HCT116 (cell line): ENCODE results near the gene DUSP3. TPM values are rescaled to one million over a fixed set of nuclear protein-coding genes. Genes with fewer than 3 reads are reported as not detected.

Source experiments
- ATAC-seq: fragments of 200-7000 bp; cut with Tn5 transposase; 2 replicates; pipeline ENCODE4 v1.9.1; 2020; ENCODE audit warnings: mild to moderate bottlenecking, moderate library complexity
- BruUV-seq: library from RNA; stranded (reverse); fragments of 400-500 nt; replicated peaks from 2 replicates; lab custom pipeline; 2021; lab: Mats Ljungman, UMichigan
- CTCF ChIA-PET: fragments of 300-600 bp; sonication (Branson Sonifier 250); formaldehyde crosslinking; loops from one replicate; lab custom pipeline; 2021; ENCODE audit warnings: antibody characterized with exemption; lab: Charles Lee
- POLR2A ChIA-PET: fragments of 300-600, 350-600 bp; sonication (Branson Sonifier 250); formaldehyde crosslinking; loops from one replicate; lab custom pipeline; 2021; ENCODE audit warnings: antibody characterized with exemption; lab: Charles Lee
- RAD21 ChIA-PET, 2 experiments: fragments of 300-600 bp; sonication (Branson Sonifier 250); formaldehyde crosslinking; loops; one replicate each; lab custom pipeline; 2023; ENCODE audit warnings: low total read pairs in 2 of 2; ENCODE audit not compliant: uncharacterized antibody in 2 of 2, unreplicated experiment in 2 of 2, low non-redundant PET in 1 of 2; lab: Charles Lee
- DNase-seq: peaks from one replicate; pipeline ENCODE4 v3.0.0-alpha.2; 2010; ENCODE audit warnings: low read depth, low spot score
- H2AFZ ChIP-seq: fragments of 200-600 bp; shearing (Covaris generic), sonication (generic); 2 replicates; pipeline ENCODE4 v1.6.1; 2017; ENCODE audit warnings: low read depth, mixed run types, mixed read lengths, antibody characterized with exemption, low read length; ENCODE audit not compliant: poor library complexity, severe bottlenecking
- H3K27ac ChIP-seq: 2 replicates; pipeline ENCODE4 v1.5.1; 2012; ENCODE audit warnings: low read depth, low read length
- H3K27me3 ChIP-seq: fragments of 200-600 bp; sonication (generic); 2 replicates; pipeline ENCODE4 v1.6.1; 2016; ENCODE audit warnings: mixed run types, low read length, mixed read lengths; ENCODE audit not compliant: insufficient read depth
- H3K36me3 ChIP-seq, 2 experiments: fragments of 200-500 bp in 1 of 2; fragments of 200-600 bp in 1 of 2; sonication (Bioruptor generic) in 1 of 2; sonication (generic) in 1 of 2; 2 replicates each; pipeline versions ENCODE4 v1.5.1 to v1.6.1; 2014 to 2016; ENCODE audit warnings: low read length in 2 of 2, inconsistent platforms in 1 of 2, mixed read lengths in 1 of 2, mixed run types in 1 of 2; ENCODE audit not compliant: insufficient read depth in 2 of 2, control insufficient read depth in 1 of 2
- H3K4me1 ChIP-seq, 2 experiments: fragments of 200-600 bp in 1 of 2; sonication (generic) in 1 of 2; 2 replicates each; pipeline versions ENCODE4 v1.5.1 to v1.6.1; 2012 to 2017; ENCODE audit warnings: low read length in 2 of 2, inconsistent platforms in 1 of 2, mild to moderate bottlenecking in 1 of 2, mixed read lengths in 1 of 2, mixed run types in 1 of 2, moderate library complexity in 1 of 2; ENCODE audit not compliant: insufficient read depth in 2 of 2, control insufficient read depth in 1 of 2
- H3K4me2 ChIP-seq: fragments of 200-600 bp; sonication (generic); 2 replicates; pipeline ENCODE4 v1.6.1; 2017; ENCODE audit warnings: mixed run types, low read length, mixed read lengths
- H3K4me3 ChIP-seq, 2 experiments: fragments of 200-600 bp in 1 of 2; sonication (generic) in 1 of 2; replicated peaks in 1 of 2; 2 replicates each; pipeline ENCODE4 v1.5.1; 2011 to 2016; ENCODE audit warnings: low read length in 2 of 2, control low read depth in 1 of 2, low read depth in 1 of 2, mild to moderate bottlenecking in 1 of 2, mixed read lengths in 1 of 2, mixed run types in 1 of 2
- H3K79me2 ChIP-seq: fragments of 200-600 bp; sonication (generic); 2 replicates; pipeline ENCODE4 v1.6.1; 2017; ENCODE audit warnings: mild to moderate bottlenecking, mixed run types, low read length, moderate library complexity, mixed read lengths; ENCODE audit not compliant: insufficient read depth
- H3K9ac ChIP-seq: fragments of 200-600 bp; sonication (generic); 2 replicates; pipeline ENCODE4 v1.6.1; 2016; ENCODE audit warnings: low read length, mixed read lengths
- H3K9me2 ChIP-seq: fragments of 200-600 bp; sonication (generic), shearing (Covaris generic); 2 replicates; pipeline ENCODE4 v1.6.1; 2017; ENCODE audit warnings: mixed run types, mild to moderate bottlenecking, moderate library complexity; ENCODE audit not compliant: insufficient read depth
- H3K9me3 ChIP-seq, 2 experiments: fragments of 200-500 bp in 1 of 2; fragments of 200-600 bp in 1 of 2; sonication (Bioruptor generic) in 1 of 2; sonication (generic) in 1 of 2; 2 replicates each; pipeline ENCODE4 v1.6.1; 2014 to 2017; ENCODE audit warnings: low read length in 2 of 2, mixed read lengths in 2 of 2, inconsistent platforms in 1 of 2, low read depth in 1 of 2, mild to moderate bottlenecking in 1 of 2, mixed run types in 1 of 2, moderate library complexity in 1 of 2; ENCODE audit not compliant: control insufficient read depth in 1 of 2, insufficient read depth in 1 of 2
- H4K20me1 ChIP-seq: fragments of 200-600 bp; sonication (generic), shearing (Covaris generic); 2 replicates; pipeline ENCODE4 v1.6.1; 2017; ENCODE audit warnings: mixed run types, mild to moderate bottlenecking, moderate library complexity; ENCODE audit not compliant: insufficient read depth
- CEBPB ChIP-seq: IDR thresholded peaks from 2 replicates; pipeline ENCODE4 v1.6.1; 2012; ENCODE audit warnings: low read depth
- CTCF ChIP-seq, 3 experiments: fragments of 200-600 bp in 1 of 3; sonication (generic) in 1 of 3; IDR thresholded peaks in 2 of 3; conservative IDR thresholded peaks in 1 of 3; 2 replicates each; pipeline ENCODE4 v1.5.1; 2012 to 2017; ENCODE audit warnings: low read depth in 2 of 3, low read length in 2 of 3, antibody characterized with exemption in 1 of 3, borderline replicate concordance in 1 of 3, control low read depth in 1 of 3, mild to moderate bottlenecking in 1 of 3, mixed read lengths in 1 of 3, mixed run types in 1 of 3, moderate library complexity in 1 of 3; ENCODE audit not compliant: insufficient read depth in 1 of 3
- ELF1 ChIP-seq: IDR thresholded peaks from 2 replicates; pipeline ENCODE4 v1.6.1; 2012; ENCODE audit warnings: low read depth, borderline replicate concordance
- EZH2 ChIP-seq: fragments of 200-600 bp; sonication (generic); IDR thresholded peaks from 2 replicates; pipeline ENCODE4 v1.6.1; 2017; ENCODE audit warnings: antibody characterized with exemption, mixed run types
- FOSL1 ChIP-seq: IDR thresholded peaks from 2 replicates; pipeline ENCODE4 v1.6.1; 2012; ENCODE audit warnings: low read depth
- JUND ChIP-seq: IDR thresholded peaks from 2 replicates; pipeline ENCODE4 v1.6.1; 2012
- MAX ChIP-seq: IDR thresholded peaks from 2 replicates; pipeline ENCODE4 v1.6.1; 2012
- POLR2AphosphoS5 ChIP-seq: IDR thresholded peaks from 2 replicates; pipeline ENCODE4 v1.6.1; 2011; ENCODE audit warnings: mild to moderate bottlenecking, low read depth, low read length, moderate library complexity
- RAD21 ChIP-seq: IDR thresholded peaks from 2 replicates; pipeline ENCODE4 v1.6.1; 2012; ENCODE audit warnings: low read depth, mild to moderate bottlenecking
- SP1 ChIP-seq: IDR thresholded peaks from 2 replicates; pipeline ENCODE4 v1.6.1; 2012; ENCODE audit warnings: low read depth
- SRF ChIP-seq: IDR thresholded peaks from 2 replicates; pipeline ENCODE4 v1.6.1; 2012; ENCODE audit warnings: low read depth
- YY1 ChIP-seq: IDR thresholded peaks from 2 replicates; pipeline ENCODE4 v1.6.1; 2011; ENCODE audit warnings: low read length, low read depth, moderate library complexity, mild to moderate bottlenecking; ENCODE audit not compliant: insufficient replicate concordance; ENCODE audit errors: extremely low read depth
- ZFX ChIP-seq: fragments of 450-650 bp; IDR thresholded peaks from 2 replicates; pipeline ENCODE4 v1.6.1; 2017
- ZNF274 ChIP-seq: fragments of 200-500 bp; sonication (Bioruptor generic); IDR thresholded peaks from 2 replicates; pipeline ENCODE4 v1.6.1; 2014; ENCODE audit warnings: mild to moderate bottlenecking, low read depth, low read length, inconsistent platforms
- intact Hi-C: fragments of 100-400 bp; cut with micrococcal nuclease; formaldehyde crosslinking; loops from 2 replicates; pipeline ENCODE4 v1.10.0; 2022
- total RNA-seq: library from RNA; stranded (reverse); gene quantifications from one replicate; pipeline ENCODE4 v1.2.1, GENCODE V29; 2021; ENCODE audit not compliant: unreplicated experiment

Gene DUSP3
- total RNA-seq, 1 experiment from 2014 or later, result 29.6 TPM

GRCh38 chr17:43809121-43809520, 30.3 kb upstream of the DUSP3 start:
- H3K4me3 ChIP-seq, result no peak overlapping the region
- no TSS peak for BruUV-seq
- no peaks in the 10 kb centered on the region for H3K79me2 ChIP-seq
- H3K36me3 ChIP-seq, result peaks cover 2 to 25% of the 10 kb centered on the region in 2 experiments; a peak in 3 of 4 replicates
- H3K9ac ChIP-seq, result no peak overlapping the region
- no peak overlapping the region for H3K27ac ChIP-seq
- TF ChIP-seq POLR2AphosphoS5 (no peak), RAD21 (no peak), CEBPB (no peak), ELF1 (no peak), SP1 (no peak), SRF (no peak), FOSL1 (no peak), MAX (no peak)
- TF ChIP-seq, all 23 proteins: peak for 0
- Histone ChIP-seq H2AFZ (no peak overlapping the region), H3K4me1 (no peaks in the 10 kb centered on the region), H3K27me3 (no peaks in the 10 kb centered on the region), H3K9me3 (no peaks in the 10 kb centered on the region), H3K4me2 (no peak overlapping the region), H3K9me2 (no peaks in the 10 kb centered on the region), H4K20me1 (no peaks in the 10 kb centered on the region)
- ChIA-PET POLR2A (no interaction called here), RAD21 (no interaction called here), CTCF (no interaction called here)
- ATAC-seq, result no peak
- DNase-seq, result no peak
- intact Hi-C loops, result no loop called here

- Histone ChIP-seq H3K27me3 (no peaks in the 10 kb centered on the region), H3K4me3 (no peak overlapping the region), H4K20me1 (no peaks in the 10 kb centered on the region), H3K9me2 (no peaks in the 10 kb centered on the region), H3K9me3 (no peaks in the 10 kb centered on the region), H2AFZ (no peak overlapping the region), H3K4me1 (no peaks in the 10 kb centered on the region), H3K36me3 (peaks cover 2 to 23% of the 10 kb centered on the region in 2 experiments; a peak in 2 of 4 replicates), H3K79me2 (no peaks in the 10 kb centered on the region), H3K9ac (no peak overlapping the region), H3K27ac (no peak overlapping the region), H3K4me2 (no peak overlapping the region)
- ChIA-PET RAD21 (no interaction called here), CTCF (no interaction called here), POLR2A (no interaction called here)
- DNase-seq (no peak), ATAC-seq (no peak)
- intact Hi-C loops, result no loop called here
- BruUV-seq, result no TSS peak
- TF ChIP-seq YY1, result no peak
- TF ChIP-seq JUND, result no peak
- no peak for TF ChIP-seq RAD21
- TF ChIP-seq ZNF274, result no peak
- no peak for TF ChIP-seq ELF1
- no peak for TF ChIP-seq SP1
- TF ChIP-seq EZH2, result no peak
- TF ChIP-seq ZFX, result no peak
- TF ChIP-seq POLR2AphosphoS5, result no peak
- TF ChIP-seq CTCF (IDR thresholded peaks at IDR 0.05 in 2 of 3, conservative IDR thresholded peaks at IDR 0.05 in 1 of 3; ENCODE audit: borderline replicate concordance in 1 of 3, insufficient read depth in 1 of 3, low read depth in 2 of 3, low read length in 2 of 3), result no peak
- no peak for TF ChIP-seq MAX
These were observed 29.3 kb upstream of the DUSP3 start for GRCh38 chr17:43808076-43808475.
